AG10803 (cell line): ENCODE data around the gene THSD7B.

Experiments
- DNase-seq: peaks from one replicate; pipeline ENCODE4 v3.0.0; 2010; ENCODE audit warnings: low read depth
- H3K4me3 ChIP-seq: 2 replicates; pipeline ENCODE4 v1.5.1; 2011; ENCODE audit warnings: mild to moderate bottlenecking, low read length, control low read depth
- TF ChIP-seq, protein P1 (sequence below): conservative IDR thresholded peaks from 2 replicates; pipeline ENCODE4 v1.5.1; 2011; ENCODE audit warnings: mild to moderate bottlenecking, low read length, control low read depth, inconsistent platforms

Gene THSD7B

DNA sequence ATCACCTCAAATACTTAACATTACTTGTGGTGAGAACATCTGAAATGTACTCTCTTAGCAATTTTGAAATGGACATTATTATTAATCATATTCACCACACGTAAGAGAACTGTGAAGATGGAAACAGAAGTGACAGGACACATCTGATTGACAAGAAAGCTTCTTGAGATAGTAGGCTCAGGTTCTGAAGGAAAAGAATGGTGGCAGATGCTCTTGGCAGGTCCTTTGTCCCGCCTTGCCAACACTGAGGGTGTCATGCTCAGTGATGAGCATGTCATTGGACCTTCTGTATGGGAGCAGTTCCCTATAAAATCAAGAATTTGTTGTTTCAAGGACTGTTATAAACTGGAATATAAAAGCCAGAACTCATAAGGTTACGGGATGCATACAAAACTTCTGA, 428.1 kb downstream of the THSD7B start:
- no peak overlapping the region for H3K4me3 ChIP-seq
- no peak for DNase-seq
- TF ChIP-seq, protein P1, sequence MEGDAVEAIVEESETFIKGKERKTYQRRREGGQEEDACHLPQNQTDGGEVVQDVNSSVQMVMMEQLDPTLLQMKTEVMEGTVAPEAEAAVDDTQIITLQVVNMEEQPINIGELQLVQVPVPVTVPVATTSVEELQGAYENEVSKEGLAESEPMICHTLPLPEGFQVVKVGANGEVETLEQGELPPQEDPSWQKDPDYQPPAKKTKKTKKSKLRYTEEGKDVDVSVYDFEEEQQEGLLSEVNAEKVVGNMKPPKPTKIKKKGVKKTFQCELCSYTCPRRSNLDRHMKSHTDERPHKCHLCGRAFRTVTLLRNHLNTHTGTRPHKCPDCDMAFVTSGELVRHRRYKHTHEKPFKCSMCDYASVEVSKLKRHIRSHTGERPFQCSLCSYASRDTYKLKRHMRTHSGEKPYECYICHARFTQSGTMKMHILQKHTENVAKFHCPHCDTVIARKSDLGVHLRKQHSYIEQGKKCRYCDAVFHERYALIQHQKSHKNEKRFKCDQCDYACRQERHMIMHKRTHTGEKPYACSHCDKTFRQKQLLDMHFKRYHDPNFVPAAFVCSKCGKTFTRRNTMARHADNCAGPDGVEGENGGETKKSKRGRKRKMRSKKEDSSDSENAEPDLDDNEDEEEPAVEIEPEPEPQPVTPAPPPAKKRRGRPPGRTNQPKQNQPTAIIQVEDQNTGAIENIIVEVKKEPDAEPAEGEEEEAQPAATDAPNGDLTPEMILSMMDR = no peak

- TF ChIP-seq, protein P1 = no peak
- no peak for DNase-seq
- H3K4me3 ChIP-seq = no peak overlapping the region
These were observed 428.8 kb downstream of the THSD7B start for GRCh38 chr2:137194111-137194510.

- peak; percentile 3 for DNase-seq
- TF ChIP-seq, protein P1 = no peak
- H3K4me3 ChIP-seq = no peak overlapping the region
These were observed 434.4 kb downstream of the THSD7B start for GRCh38 chr2:137199751-137200150.

DNA sequence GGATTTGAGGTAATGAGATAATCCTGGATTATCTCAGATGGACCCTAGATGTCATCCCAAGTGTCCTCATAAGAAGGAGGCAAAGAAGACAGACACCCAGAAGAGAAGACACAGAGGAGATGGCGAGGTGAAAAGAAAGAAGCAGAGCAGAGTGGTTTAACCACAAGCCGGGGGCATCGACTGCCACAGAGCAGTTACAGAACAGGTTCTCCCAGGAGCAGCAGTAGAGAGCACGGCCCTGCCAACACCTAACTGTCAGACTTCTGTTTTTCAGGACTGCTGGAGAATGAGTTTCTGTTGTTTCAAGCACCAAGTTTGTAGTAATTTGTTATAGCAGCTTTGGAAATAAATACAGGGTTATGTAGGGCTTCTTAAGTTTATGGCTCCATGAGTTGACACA, 437.0 kb downstream of the THSD7B start:
- no peak overlapping the region for H3K4me3 ChIP-seq
- DNase-seq = no peak
- TF ChIP-seq, protein P1 = no peak

DNA sequence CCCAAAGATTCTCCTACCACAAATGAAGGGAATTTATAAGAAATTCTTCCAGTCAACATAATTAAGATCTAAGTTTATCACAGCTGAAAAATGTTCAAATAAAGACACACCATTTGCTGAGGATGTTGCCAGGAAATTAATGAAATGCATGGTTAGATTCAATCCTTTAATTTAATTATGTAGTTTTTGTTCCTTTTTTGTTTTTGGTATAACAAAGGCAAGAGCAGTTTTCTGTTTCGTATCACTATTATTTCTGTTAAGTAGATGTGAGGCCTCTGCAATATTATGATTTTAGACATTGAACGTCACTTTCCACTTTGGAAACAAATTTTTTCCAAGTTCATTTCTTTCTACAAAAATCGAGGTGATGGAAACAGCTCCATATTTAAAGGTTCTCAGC, 440.0 kb downstream of the THSD7B start:
- no peak for DNase-seq
- TF ChIP-seq, protein P1 = no peak
- no peak overlapping the region for H3K4me3 ChIP-seq

DNA sequence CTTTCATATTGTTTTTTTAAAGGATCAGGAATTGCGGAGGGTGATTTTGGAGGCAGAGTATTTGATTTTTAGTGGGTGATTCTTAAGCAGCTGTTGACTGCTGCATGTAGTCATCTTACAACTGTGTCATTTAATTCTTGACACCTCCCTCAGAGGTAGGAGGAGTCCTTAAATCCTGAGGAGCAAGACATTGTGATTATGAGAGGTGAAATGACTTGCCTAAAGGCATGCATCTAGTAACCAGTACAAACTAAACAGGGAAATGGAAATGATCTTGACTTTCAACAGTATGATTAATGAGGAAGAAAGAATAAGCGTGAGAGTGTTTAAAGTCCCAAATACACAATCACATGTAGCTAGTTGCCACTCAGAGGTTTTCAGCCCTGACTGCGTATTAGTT, 440.7 kb downstream of the THSD7B start:
- TF ChIP-seq, protein P1 = no peak
- H3K4me3 ChIP-seq = no peak overlapping the region
- no peak for DNase-seq

- TF ChIP-seq, protein P1 = no peak
- H3K4me3 ChIP-seq = no peak overlapping the region
- DNase-seq = no peak
These were observed 441.7 kb downstream of the THSD7B start for GRCh38 chr2:137207030-137207429.
